CD4-positive, alpha-beta T cell treated with Interleukin-15 for 1 hour (primary cell): ENCODE results near the gene RBKS.
"Not testable (repeated sequence)": the region's sequence is repeated elsewhere in the genome, so short reads cannot be mapped to it uniquely, and the experiment has no call there.

ENCODE experiments used
- DNase-seq: peaks from one replicate; pipeline ENCODE4 v3.0.0-alpha.2; 2020

The RBKS gene

DNA sequence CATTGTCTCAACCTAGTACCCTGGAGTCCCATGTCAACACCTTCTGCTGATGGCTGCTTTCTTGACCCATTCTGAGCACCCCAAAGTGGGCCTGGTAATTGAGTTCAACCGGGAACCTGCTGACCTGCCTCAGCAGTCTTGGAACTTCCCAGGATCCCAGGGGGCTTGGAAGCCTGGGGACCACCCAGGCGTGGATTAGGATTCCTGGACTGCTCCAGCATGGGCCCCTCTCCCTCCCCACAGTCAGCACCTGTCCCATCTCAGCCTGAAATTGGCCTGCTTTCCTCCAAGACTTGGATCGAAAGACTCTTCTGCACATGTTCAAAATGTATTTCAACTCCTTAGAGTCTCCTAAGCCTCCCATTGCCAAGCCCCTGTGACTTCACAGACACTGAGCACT, 134.1 kb downstream of the RBKS start:
- DNase-seq: no peak

DNA sequence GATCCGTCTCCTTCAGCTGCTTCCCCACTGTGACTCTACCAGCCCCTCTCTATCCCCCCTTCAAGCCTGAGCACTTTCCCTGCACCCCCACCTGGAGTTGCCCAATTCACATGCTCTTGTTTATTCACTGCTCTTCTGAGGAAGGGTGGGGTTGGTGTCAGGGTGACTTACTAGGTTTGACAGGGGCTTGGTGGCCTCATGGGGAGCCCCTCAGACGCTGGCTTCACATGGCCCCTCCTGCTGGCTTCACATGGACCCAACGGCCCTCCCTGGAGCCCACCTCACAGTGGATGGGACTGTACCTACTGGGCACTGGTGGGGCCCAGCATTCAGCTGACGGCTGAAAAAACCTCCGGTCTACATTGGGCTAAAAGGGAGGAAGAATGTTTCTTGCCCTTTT, 135.4 kb downstream of the RBKS start:
- DNase-seq: no peak

DNA sequence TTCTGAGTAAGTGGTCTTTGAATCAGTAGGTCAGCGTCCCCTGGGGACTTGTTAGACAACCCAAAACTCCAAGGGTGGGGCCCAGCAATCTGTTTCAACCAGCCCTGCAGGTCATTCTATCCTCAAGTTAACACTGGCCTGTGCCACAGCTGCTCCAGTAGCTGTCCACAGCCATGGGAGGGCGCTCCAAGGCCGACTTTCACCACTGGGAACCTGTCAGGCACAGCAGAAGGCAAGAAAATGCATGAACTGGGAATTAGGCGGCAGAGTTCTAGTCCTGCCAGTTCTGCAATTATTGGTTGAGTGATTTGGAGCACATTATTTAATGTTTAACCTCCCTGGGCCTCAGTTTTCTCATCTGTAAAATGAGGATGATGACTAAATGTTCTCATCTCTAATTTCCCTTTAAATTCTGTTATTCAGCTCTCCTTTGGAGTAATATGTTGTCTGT, 136.0 kb downstream of the RBKS start:
- peak; percentile 72 for DNase-seq

DNA sequence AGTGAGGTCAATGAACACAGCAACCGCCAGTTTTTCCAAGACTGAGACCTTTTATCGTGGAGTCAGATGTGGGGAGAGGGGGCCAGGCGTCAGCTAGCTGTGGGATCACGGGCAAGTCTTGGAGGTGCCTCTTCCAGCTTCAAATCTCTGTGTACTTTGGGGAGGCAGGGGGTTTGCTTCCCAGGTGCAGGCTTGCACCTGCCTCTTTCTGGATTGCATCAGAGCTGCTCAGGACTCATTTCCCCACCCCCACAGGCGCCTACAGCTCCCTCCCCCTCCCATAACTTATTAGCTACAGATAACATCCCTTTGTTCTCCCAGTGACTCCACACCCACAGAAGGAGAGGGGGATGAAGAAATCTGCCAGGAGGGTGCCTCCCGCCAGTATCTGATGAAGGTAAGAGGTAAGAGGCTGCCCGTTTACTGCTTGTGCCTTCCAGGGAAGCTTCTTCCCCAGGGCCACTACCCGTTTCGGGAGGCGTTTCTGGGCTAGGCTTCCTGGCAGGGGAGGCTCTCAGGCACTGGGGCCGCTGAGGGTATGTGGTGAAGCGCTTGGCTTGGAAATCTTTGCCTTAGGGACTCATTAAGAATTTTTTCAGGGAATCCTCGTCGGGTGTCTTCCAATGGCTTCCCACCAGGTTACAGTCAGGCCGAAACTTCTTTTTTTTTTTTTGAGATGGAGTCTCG, 137.5 kb downstream of the RBKS start:
- DNase-seq: no peak

DNA sequence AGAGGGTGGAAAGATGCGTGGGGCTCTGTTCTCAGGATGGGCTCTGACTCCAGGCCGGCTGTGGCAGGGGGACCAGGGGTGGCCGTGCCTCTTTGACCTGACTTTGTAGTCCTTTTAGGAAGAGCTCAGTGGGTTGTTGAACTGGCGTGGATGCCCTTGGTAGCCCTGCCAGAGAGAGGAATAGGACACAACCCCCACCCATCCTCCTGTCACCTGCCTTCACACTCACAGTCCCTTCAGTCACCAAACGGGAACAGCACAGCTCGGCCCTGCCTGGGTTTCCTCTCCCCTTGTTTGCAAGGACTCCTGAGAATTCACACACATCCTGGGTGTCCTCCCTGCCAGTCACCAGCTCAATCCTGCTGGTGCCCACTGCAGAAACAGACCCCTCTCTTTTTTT, 138.8 kb downstream of the RBKS start:
- DNase-seq: no peak

DNA sequence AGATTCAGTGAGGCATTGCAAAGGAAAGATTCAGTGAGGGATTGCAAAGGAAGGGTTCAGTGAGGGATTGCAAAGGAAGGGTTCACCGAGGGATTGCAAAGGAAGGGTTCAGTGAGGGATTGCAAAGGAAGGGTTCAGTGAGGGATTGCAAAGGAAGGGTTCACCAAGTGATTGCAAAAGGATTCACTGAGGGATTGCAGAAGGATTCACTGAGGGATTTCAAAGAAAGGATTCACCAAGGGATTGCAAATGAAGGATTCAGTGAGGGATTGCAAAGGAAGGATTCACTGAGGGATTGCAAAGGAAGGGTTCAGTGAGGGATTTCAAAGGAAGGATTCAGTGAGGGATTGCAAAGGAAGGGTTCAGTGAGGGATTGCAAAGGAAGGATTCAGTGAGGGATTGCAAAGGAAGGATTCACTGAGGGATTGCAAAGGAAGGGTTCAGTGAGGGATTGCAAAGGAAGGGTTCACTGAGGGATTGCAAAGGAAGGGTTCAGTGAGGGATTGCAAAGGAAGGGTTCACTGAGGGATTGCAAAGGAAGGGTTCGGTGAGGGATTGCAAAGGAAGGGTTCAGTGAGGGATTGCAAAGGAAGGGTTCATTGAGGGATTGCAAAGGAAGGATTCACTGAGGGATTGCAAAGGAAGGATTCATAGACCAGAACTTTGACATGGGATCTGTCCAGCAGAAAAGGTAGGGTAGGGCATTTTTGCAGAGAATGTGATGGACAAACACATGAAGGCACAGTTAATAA, 141.2 kb downstream of the RBKS start:
- DNase-seq: not testable (repeated sequence)

DNA sequence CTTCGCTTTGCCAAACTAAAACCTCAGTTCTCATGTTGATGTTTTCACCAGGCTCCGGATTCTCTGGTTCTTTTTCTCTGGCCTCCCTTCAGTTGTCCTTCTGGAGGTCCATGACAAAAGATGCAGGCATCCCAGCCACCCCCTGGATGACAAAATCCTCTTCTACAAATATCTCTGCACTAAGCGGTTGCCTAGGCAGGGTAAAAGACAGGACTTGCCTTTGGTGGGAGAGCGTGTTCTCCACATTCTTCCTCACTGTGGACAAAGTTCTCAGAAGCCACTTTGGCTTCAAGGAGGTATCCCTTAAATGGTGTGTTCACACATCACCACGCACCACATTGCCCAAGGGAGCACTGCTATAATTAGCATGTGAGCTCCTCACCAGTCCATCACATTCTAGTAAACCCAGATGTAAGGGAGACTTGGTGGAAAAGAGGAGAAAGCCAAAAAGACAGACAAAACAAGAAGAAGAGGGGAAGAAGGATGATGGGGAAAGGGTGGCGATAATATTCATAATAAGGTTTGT, 142.3 kb downstream of the RBKS start:
- no peak for DNase-seq

DNA sequence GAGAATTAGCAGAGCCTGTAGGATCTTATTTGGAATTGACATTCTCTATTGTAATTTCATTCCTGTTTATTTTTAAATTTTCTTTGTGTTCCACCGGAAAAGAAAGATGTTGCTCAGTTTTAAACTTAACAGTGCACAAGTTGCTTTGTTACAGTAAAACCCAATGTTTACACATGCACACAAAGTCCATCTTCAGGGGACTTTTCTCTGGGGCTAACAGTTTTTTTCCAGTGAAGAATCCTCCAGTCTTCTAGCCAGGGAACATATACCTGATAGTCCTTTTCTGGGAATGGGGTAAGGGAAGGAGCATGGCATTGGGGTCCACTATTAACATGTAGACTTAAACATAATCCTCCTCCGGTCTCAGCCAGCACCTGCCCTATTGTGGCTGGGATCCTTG, 143.9 kb downstream of the RBKS start:
- no peak for DNase-seq

DNA sequence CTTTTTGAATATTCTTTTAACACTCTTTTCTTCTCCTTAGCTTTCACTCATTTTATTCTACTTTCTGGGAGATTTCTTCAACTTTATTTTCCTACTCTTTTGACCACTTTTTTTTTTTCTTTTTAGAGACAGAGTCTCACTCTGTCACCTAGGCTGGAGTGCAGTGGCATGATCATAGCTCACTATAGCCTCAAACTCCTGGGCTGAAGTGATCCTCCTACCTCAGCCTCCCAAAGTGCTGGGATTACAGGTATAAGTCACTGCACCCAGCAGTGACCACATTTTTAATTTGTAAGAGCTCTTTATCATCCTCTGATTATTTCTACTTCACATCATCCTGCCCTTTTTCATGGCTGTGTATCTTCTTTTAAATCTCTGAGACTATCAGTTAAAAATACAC, 144.7 kb downstream of the RBKS start:
- DNase-seq: not testable (repeated sequence)

DNA sequence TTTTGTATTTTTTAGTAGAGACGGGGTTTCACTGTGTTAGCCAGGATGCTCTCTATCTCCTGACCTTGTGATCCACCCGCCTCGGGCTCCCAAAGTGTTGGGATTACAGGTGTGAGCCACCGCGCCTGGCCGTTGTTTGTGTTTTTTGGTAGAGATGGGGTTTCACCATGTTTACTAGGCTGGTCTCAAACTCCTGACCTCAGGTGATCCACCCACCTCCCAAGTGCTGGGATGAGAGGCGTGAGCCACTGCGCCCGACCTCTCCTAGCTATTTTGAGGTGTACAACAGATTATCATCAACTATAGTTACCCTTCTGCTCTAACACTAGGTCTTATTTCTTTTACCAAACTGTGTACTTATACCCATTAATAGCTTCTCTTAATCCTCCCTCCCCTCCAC, 147.6 kb downstream of the RBKS start:
- no peak for DNase-seq

DNA sequence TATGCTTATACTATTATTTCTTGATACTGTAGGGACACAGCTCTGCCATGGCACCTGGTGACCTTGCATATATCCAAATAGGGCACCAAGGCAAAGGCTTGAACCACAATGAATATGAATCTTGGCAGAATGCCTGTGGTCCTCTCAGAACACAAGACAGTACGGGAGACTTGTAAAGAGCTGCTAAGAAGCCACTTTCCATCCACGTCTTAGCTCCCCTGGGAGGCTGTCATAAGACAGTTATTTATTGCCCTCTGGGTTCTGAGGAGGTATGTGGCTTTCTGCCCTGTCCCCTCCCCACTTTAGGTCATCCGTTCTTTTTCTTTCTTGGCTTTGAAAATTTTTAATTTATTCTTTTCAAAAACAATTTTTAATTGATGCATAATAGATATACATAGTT, 148.5 kb downstream of the RBKS start:
- DNase-seq: no peak

DNA sequence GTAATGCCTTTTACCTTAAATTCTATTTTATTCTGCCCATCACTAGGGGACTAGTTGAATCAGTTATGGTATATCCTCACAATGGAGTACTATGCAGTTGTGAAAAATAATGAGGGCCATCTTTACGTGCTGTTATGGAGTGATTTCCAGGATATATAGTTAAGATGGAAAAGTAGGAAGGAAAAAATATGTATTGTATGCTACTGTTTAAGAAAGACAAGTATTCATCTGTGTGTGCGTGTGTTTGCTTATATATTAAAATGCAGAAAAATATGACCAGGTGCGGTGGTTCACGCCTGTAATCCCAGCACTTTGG, 151.2 kb downstream of the RBKS start:
- no peak for DNase-seq

DNA sequence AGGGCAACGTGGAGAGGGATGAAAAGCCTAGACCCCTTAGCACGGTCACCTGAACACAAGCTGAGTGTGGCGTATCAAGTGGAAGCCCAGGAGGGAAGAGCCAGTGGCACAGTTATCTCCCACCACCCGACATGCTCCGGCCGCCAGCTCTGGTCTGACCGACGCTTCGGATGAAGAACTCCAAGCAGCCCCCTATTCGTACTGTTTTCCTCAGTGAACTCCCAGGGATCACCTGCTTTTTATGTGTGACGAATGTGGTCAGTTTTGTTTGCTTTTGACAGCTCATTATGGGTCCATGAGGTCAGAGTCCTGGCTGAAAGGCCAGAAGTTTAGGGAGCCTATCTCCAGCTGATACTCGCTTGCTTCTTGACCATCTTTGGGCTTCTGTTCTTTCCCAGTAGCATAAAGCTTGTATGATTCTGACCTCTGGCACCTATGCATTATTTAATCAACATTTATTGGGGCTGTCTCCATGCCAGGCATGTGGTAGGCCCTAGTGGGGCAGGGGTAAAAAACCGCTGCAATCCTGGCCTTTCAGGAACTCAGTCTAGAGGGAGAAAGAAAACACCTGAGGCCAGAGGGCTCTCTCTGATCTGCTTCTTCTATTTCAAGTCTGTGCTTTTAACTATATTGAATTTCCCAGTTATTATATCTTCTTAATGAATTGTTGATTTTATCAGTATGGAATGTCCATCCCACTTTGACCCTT, 151.7 kb downstream of the RBKS start:
- no peak for DNase-seq

DNA sequence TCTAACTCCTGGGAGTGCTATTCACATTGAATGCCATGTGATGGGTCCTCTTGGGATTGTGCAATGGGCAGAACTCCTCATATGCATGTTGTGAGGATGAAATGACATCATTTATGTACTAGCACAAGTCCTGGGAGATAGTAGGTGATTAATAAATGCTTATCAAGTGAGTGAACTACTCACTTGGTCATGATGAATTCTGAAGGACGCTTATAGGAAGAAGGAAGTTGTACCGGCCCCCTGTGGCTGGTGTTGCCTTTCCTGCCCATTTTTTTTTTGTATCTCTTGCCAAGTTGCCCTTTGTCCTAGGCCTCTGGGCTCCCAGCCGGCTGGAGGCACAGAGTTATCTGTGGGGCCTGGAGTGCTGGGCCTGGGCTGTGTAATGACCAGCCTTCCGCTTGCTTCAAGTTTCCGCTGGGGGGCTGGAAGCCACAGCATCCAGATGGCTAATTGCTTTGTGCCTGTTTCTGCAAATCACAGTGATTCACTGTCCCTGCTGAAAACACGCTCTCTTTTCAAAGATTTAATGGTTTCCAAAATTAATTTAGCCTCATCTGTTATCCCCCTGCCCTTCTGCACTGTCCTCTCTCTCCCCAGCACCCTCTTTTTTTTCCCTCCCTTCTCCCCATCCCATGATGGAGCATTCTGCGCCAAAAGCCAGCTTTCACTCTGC, 152.4 kb downstream of the RBKS start:
- DNase-seq: no peak

DNA sequence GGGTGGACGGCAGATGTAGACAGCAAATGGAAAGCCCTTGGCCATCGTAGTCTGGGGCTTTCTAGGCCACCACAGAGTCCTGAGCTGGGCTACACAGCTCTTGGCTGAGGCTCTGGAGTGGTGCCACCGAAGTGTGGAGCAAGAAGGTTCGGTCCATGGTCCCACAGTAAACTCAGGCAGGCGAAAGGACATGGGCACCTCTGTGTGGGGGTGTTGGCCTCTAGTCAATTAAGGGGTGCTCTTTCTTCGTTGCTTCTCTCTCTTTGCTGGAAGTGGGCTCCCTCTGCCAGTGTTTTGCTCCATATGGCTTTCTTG, 153.3 kb downstream of the RBKS start:
- DNase-seq: no peak

DNA sequence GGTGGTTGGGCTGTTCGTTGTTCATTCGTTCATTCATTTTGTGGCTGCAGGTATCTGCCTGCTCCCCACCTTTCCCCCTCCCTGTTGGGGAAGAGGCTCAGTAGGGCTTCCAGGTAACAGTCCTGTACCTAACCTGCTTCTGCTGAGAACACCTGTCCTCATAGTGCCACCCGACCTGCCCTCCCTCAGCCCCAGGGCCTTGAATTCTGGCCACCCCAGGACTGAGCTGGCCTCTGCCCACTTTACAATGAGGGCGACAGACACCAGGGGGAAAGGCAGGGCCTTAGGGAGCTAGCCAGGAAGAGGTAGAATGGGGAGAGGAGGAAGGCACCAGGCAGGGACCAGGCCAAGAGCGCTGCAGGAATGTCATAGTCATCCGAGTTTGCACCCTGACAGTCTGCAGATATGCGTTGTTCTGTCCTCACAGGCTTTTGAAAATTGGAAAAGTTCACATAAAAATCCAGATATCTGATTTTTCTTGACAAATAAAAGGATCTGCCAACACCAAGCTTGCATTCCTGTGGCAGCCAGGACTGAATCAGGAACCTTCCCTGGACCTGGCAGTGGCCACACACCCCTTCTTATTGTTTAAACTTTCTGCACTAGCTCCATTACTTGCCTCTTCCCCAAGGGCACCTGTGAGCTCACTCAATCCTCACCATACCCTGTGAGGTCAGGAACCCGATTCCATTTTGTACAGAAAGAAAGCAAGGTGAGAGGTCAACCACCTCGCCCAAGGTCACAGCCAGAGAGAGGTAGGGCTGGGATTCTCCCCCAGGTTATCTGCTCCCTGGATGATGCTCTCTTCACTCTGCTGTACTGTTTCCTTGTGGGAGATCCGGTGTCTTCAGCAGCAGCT, 153.9 kb downstream of the RBKS start:
- no peak for DNase-seq

DNA sequence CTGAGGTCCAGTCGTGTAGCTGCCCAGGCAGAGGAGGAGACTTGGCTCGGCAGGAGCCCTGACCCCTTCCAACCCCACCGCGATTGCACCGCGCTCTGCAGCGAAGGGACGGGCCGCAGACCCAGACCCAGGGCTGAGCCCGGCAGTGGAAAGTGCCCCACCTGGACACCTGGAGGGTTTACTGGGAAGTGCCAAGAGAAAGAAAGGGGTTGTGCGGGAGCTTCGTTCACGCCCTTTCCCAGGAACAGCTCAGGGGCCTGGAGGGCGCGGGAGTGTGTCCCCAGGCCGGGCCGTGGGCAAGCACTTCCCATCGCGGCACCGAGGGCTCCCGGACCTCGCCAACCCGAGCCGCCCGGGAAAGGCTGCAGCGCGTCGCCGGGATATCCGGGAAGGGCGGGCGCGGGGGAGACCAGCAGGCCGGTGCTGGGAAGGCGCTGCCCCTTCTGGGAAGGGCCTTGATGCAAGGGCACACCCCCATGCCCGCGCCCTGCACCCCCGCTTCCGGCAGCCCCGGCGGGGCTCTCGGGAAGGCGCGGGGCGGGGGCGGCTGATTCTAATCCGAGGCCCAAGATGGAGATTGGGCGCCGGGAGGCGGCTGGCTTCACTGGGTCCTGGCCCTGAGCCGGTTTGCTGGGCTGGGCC, 154.8 kb downstream of the RBKS start:
- DNase-seq: no peak

DNA sequence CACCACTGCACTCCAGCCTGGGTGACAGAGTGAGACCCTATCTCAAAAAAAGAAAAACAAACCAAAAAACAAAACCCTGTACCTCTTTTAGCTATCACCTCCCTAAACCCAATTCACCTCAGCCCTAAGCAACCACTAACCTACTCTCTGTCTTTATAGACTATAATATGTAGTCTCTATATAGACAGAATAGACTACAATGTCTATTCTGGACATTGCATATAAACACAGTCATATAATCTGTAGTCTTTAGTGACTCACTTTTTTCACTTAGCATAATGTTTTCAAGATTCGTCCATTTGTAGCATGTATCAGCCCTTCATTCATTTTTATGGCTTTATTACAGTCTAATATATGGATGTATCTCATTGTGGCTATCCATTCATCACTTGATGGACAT, 155.9 kb downstream of the RBKS start:
- DNase-seq: no peak
